Ascending aorta (tissue), 2 donors: ENCODE data around the gene ZNF337. TPM values are rescaled to one million over a fixed set of nuclear protein-coding genes. Genes with fewer than 3 reads are reported as not detected.
"Not testable (repeated sequence)": the region's sequence is repeated elsewhere in the genome, so short reads cannot be mapped to it uniquely, and the experiment has no call there.

Source experiments
- DNase-seq, 2 donors: peaks; one replicate each; pipeline ENCODE4 v3.0.0-alpha.2; 2019; ENCODE audit warnings: low spot score in 2 of 2
- H3K27ac ChIP-seq, 2 donors: fragments of 200-600 bp; sonication (generic); one replicate each; pipeline ENCODE4 v1.5.1; 2016 to 2017; ENCODE audit warnings: mild to moderate bottlenecking in 1 of 2
- H3K27me3 ChIP-seq: fragments of 200-600 bp; sonication (generic); one replicate; pipeline ENCODE4 v1.5.1; 2017
- H3K36me3 ChIP-seq, 2 donors: fragments of 200-600 bp; sonication (generic); one replicate each; pipeline ENCODE4 v1.5.1; 2016
- H3K4me1 ChIP-seq, 2 donors: fragments of 200-600 bp; sonication (generic); one replicate each; pipeline ENCODE4 v1.5.1; 2016 to 2017; ENCODE audit warnings: mild to moderate bottlenecking in 1 of 2
- H3K4me3 ChIP-seq, 2 donors: fragments of 200-600 bp; sonication (generic); one replicate each; pipeline ENCODE4 v1.5.1; 2016 to 2017; ENCODE audit warnings: mild to moderate bottlenecking in 1 of 2
- H3K9me3 ChIP-seq, 2 donors: fragments of 200-600 bp; sonication (generic); one replicate each; pipeline ENCODE4 v1.5.1; 2016
- CTCF ChIP-seq, 3 experiments: fragments of 200-600 bp in 2 of 3; fragments of 450-650 bp in 1 of 3; sonication (generic) in 2 of 3; IDR thresholded peaks; one replicate each; pipeline ENCODE4 v1.5.1; 2016 to 2019; ENCODE audit warnings: antibody characterized with exemption in 3 of 3, mild to moderate bottlenecking in 1 of 3, moderate library complexity in 1 of 3
- intact Hi-C: fragments of 100-400 bp; cut with DNase I; formaldehyde crosslinking; loops from one replicate; pipeline ENCODE4 v1.15.1; 2023
- total RNA-seq: library from RNA; depleted of rRNA; stranded (reverse); fragments of >200 nt; gene quantifications from one replicate; pipeline ENCODE4 v1.1.0, GENCODE V29; 2016

The ZNF337 gene
- total RNA-seq, 1 donor from 2014 or later, result 3.4 TPM

DNA sequence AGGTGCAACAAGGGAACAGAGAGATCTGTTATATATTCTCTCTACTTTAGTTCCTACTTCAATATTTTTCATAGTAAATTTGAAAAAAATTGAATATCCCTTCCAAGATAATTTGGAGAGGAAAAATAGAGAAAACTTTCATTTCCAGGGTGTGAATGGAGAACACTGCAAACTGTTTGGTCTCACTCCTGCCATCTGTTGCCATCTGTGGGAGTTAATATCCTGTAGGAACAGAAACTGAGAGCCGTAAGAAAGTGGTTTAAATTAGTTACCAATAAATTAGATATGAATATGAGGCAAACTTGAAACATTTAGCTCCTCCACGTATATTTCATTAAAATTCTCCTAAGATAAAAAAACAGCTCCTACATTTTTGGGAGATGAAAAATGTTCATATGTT is 4.2 kb downstream of the ZNF337 start:
- Histone ChIP-seq H3K4me1 (peaks cover 4 to 9% of the 10 kb centered on the region in 2 donors), H3K27ac (no peak overlapping the region), H3K36me3 (no peaks in the 10 kb centered on the region), H3K4me3 (no peak overlapping the region), H3K27me3 (no peaks in the 10 kb centered on the region), H3K9me3 (no peaks in the 10 kb centered on the region)
- intact Hi-C loops, result loop anchor here (5.0 to 10.0 kb wide), 2 partner anchors 398 to 720 kb away; no protein-coding TSS in a partner anchor
- no peak for TF ChIP-seq CTCF (IDR thresholded peaks at IDR 0.05)
- DNase-seq, result no peak

DNA sequence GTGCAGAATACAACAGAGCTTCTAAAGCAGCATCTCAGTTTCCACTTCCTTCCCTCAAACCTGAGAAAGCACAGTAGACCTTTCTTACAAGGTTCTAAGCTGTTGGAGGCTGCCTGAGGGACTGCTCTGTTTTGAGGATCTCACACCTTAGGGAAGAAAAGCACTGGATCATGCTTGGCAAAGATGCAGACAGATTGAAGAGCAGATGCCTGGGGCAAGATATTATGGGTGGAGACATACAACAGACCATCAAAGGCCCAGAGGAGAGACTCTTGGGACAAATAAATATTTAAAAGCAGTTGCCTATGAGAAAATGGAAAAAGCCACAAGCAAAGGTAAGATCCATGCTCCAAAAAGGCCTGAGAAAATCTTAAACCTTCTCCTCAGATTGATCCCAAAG is 6.2 kb downstream of the ZNF337 start:
- peaks cover under 1 to 3% of the 10 kb centered on the region in 2 donors for H3K4me1 ChIP-seq
- H3K9me3 ChIP-seq, result no peaks in the 10 kb centered on the region
- no peak overlapping the region for H3K4me3 ChIP-seq
- H3K27me3 ChIP-seq, result no peaks in the 10 kb centered on the region
- no peak overlapping the region for H3K27ac ChIP-seq
- peaks cover 8 to 10% of the 10 kb centered on the region in 2 donors for H3K36me3 ChIP-seq
- TF ChIP-seq CTCF (IDR thresholded peaks at IDR 0.05), result no peak
- intact Hi-C loops, result loop anchor here (5.0 to 10.0 kb wide), 2 partner anchors 396 to 718 kb away; no protein-coding TSS in a partner anchor
- DNase-seq, result no peak

DNA sequence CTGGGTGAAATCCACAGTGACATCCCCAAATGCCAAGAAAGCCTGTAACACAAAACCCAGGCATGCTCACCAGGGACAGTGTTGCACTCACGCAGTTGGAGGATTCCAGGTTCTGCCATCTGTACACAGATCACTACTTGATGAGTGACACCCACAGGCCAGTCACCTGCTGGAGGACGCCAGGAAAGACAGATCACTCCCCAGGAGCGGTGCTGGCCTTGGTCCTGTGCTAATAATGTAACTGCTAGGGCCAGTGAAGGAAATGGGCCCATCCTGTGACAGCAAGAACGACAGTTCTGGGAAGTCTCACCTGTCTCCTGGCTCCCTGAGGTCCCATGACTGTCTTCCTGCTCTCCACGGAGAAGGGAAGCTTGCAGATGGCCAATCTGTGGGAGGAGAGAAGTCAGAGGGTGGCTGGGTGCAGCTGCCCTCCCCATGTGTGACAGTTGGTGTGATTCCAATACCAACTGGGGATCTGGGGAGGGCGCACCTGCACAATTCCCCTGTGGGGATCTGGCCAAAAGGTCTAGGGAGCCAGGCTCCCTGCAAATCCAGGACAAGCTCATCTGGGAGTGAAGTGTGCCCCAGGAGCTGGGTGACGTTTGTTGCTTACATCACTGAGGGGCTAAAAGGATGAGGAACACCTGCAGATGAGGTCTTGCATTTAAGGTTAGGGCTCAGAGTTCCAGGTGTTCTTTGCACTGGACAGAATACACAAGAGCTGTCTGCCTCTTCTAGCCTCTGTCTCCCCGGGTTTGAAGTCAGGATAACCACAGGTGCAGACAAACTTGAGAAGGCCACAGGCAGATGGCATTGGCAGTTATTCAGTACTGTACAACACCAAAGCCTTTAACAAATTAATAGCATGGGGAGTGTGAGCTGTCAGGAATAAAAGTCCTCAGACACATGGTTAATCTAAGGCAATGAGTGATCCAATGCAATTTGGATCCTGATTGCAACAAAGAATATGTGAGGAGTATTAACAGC is 10.3 kb downstream of the ZNF337 start:
- Histone ChIP-seq H3K36me3 (peaks cover 12 to 37% of the 10 kb centered on the region in 2 donors), H3K27ac (no peak overlapping the region), H3K27me3 (no peaks in the 10 kb centered on the region), H3K9me3 (no peaks in the 10 kb centered on the region), H3K4me3 (no peak overlapping the region), H3K4me1 (no peaks in the 10 kb centered on the region)
- DNase-seq, result no peak
- TF ChIP-seq CTCF (IDR thresholded peaks at IDR 0.05), result no peak
- intact Hi-C loops, result no loop called here

GRCh38 chr20:25685276-25686080 is 11.2 kb downstream of the ZNF337 start:
- Histone ChIP-seq H3K4me1 (no peaks in the 10 kb centered on the region), H3K4me3 (no peak overlapping the region), H3K36me3 (peaks cover 12 to 46% of the 10 kb centered on the region in 2 donors), H3K9me3 (no peaks in the 10 kb centered on the region), H3K27ac (no peak overlapping the region), H3K27me3 (no peaks in the 10 kb centered on the region)
- intact Hi-C loops, result no loop called here
- no peak for TF ChIP-seq CTCF (IDR thresholded peaks at IDR 0.05)
- no peak for DNase-seq

GRCh38 chr20:25683826-25684225 is 12.8 kb downstream of the ZNF337 start:
- peaks cover 14 to 48% of the 10 kb centered on the region in 2 donors for H3K36me3 ChIP-seq
- H3K9me3 ChIP-seq, H3K4me1 ChIP-seq, DNase-seq, intact Hi-C loops, H3K4me3 ChIP-seq, H3K27me3 ChIP-seq, H3K27ac ChIP-seq: not testable (repeated sequence)
